Measurements from ENCODE around the gene FAM240A.

GRCh38 chr3:46651084-46651483 is 38.8 kb downstream of the FAM240A start:
- no peak for TF ChIP-seq CTCF (conservative IDR thresholded peaks at IDR 0.05 in 1 of 2, IDR thresholded peaks at IDR 0.05 in 1 of 2; ENCODE audit: low read depth in 1 of 2, low read length in 2 of 2)
- TF ChIP-seq EZH2 (IDR thresholded peaks at IDR 0.05; ENCODE audit: low read length, missing control alignments): no peak

Measured in fibroblast of lung (primary cell).